Measurements from ENCODE around the gene TET2.
A peak's percentile ranks its signal among the peaks of the same experiment; 100 is the strongest.

TET2 gene

GRCh38 chr4:105145156-105145902 is 1.3 kb upstream of the TET2 start:
- DNase-seq: no peak

GRCh38 chr4:105145903-105146275 is 787 bp upstream of the TET2 start:
- DNase-seq: no peak

- DNase-seq: no peak
Measured at GRCh38 chr4:105147016-105147552, 408 bp downstream of the TET2 start.

GRCh38 chr4:105147553-105148161 is 981 bp downstream of the TET2 start:
- DNase-seq: peak; percentile 17

GRCh38 chr4:105148356-105148755 is 1.7 kb downstream of the TET2 start:
- DNase-seq: no peak

- no peak for DNase-seq
Measured at GRCh38 chr4:105148776-105149175, 2.1 kb downstream of the TET2 start.

GRCh38 chr4:105149771-105150170 is 3.1 kb downstream of the TET2 start:
- no peak for DNase-seq

- peak; percentile 88 for DNase-seq
Measured at GRCh38 chr4:105150503-105150902, 3.8 kb downstream of the TET2 start.

- no peak for DNase-seq
Measured at GRCh38 chr4:105153749-105154148, 7.1 kb downstream of the TET2 start.

- no peak for DNase-seq
Measured at GRCh38 chr4:105154576-105154975, 7.9 kb downstream of the TET2 start.

GRCh38 chr4:105155426-105155825 is 8.8 kb downstream of the TET2 start:
- no peak for DNase-seq

GRCh38 chr4:105158837-105159236 is 12.2 kb downstream of the TET2 start:
- no peak for DNase-seq

GRCh38 chr4:105162123-105162796 is 15.6 kb downstream of the TET2 start:
- DNase-seq: no peak

- DNase-seq: no peak
Measured at GRCh38 chr4:105164548-105164947, 17.9 kb downstream of the TET2 start.

GRCh38 chr4:105166066-105166465 is 19.4 kb downstream of the TET2 start:
- no peak for DNase-seq

- no peak for DNase-seq
Measured at GRCh38 chr4:105170711-105171110, 24.0 kb downstream of the TET2 start.

GRCh38 chr4:105171912-105172311 is 25.2 kb downstream of the TET2 start:
- no peak for DNase-seq

GRCh38 chr4:105174098-105174497 is 27.4 kb downstream of the TET2 start:
- DNase-seq: no peak

GRCh38 chr4:105179539-105180401 is 33.1 kb downstream of the TET2 start:
- no peak for DNase-seq

GRCh38 chr4:105181259-105181658 is 34.6 kb downstream of the TET2 start:
- no peak for DNase-seq

GRCh38 chr4:105182211-105182610 is 35.5 kb downstream of the TET2 start:
- DNase-seq: no peak

GRCh38 chr4:105184316-105184980 is 37.8 kb downstream of the TET2 start:
- no peak for DNase-seq

Measured in NCI-H446 treated with DMSO at 0.1 percent for 48 hours (cell line).